Mammary epithelial cell (primary cell): Measurements from ENCODE around the gene GPR119.

Experiments
- CTCF ChIP-seq, 2 donors: IDR thresholded peaks in 1 of 2; conservative IDR thresholded peaks in 1 of 2; 2 replicates each; pipeline ENCODE4 v1.5.1; 2011 to 2012; ENCODE audit warnings: inconsistent platforms in 2 of 2, low read length in 2 of 2, mild to moderate bottlenecking in 2 of 2, control low read depth in 1 of 2, low read depth in 1 of 2; ENCODE audit not compliant: insufficient read depth in 1 of 2; ENCODE audit errors: extremely low read depth in 1 of 2
- EZH2 ChIP-seq: IDR thresholded peaks from 2 replicates; pipeline ENCODE4 v1.6.1; 2012; ENCODE audit warnings: low read length, inconsistent platforms, borderline replicate concordance

DNA sequence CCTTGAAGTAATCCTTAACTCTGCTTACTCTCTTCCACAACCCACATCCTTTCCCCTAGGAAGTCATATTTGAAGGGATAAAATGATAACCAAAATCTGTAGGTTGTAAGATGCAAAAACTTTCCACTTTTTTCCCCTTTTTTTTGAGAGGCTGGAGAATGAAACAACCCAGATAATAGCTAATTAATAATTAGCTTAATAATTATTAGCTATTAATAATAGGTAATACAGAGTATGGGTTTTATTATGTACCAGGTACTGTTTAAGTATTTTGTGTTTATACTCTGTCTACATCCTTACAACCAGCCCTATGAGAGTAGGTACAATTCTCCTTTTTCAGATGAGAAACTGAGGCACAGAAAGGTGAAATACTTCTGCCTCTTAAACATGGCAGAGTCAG lies 9.4 kb downstream of the GPR119 start:
- TF ChIP-seq CTCF (conservative IDR thresholded peaks at IDR 0.05 in 1 of 2, IDR thresholded peaks at IDR 0.05 in 1 of 2; ENCODE audit: extremely low read depth in 1 of 2, insufficient read depth in 1 of 2, low read depth in 1 of 2, low read length in 2 of 2), result no peak
- no peak for TF ChIP-seq EZH2
